GM13977 (cell line): Measurements from ENCODE around the gene KRT79.

ENCODE experiments used
- DNase-seq: peaks from one replicate; pipeline ENCODE4 v3.0.0; 2012; ENCODE audit warnings: low spot score
- in situ Hi-C: fragments of 300-500 bp; cut with MboI; formaldehyde crosslinking; loops from one replicate; pipeline ENCODE4 v1.12.0; 2022; ENCODE audit warnings: low sequenced_read_pairs, low pct_unique_long_range_greater_than_20kb, mixed read lengths, inconsistent platforms; ENCODE audit not compliant: unreplicated experiment
- TF ChIP-seq, protein P1 (sequence below): IDR thresholded peaks from 2 replicates; pipeline ENCODE4 v1.5.1; 2012; ENCODE audit warnings: mild to moderate bottlenecking, control low read depth; ENCODE audit not compliant: insufficient read depth; ENCODE audit errors: extremely low read depth, missing control alignments

Gene KRT79

DNA sequence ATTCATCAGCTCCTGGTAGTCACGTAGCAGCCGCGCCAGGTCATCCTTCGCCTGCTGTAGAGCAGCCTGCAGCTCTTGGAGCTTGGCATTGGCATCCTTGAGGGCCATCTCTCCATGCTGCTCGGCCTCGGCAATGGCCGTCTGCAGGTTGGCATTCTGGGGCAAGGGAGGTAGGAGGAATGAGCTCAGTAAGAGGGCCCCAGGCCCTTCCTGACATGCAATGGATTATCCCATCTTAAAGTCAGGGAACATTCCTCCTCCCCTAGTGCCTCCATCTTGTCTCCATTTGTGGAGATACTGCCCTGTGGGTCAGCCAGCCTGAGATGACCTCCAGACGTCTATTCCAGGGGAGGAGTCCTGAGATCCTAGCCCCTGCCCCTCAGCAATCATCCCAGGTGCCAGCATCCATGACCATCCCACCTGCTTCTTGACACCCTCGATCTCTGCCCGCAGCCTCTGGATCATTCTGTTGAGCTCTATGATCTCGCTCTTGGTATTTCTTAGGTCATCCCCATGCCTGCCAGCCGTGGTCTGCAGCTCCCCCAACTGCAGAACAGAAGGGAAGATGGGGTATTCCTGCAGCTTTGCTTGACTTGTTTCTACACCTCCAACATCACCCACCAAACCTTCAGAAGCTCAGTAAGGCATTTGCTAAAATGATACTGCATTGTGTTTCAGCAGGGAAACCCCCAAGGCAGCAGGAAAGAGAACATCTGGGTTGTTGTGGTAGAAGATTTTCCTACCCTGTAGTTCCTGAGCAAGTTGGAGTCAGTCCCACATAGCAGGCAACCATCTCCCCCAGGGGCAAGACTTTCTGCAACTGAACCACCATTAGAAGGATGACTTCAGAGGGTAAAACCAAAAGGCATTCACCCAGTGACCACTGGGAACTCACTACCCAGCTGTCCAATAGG lies 42.6 kb downstream of the KRT79 start:
- TF ChIP-seq, protein P1, sequence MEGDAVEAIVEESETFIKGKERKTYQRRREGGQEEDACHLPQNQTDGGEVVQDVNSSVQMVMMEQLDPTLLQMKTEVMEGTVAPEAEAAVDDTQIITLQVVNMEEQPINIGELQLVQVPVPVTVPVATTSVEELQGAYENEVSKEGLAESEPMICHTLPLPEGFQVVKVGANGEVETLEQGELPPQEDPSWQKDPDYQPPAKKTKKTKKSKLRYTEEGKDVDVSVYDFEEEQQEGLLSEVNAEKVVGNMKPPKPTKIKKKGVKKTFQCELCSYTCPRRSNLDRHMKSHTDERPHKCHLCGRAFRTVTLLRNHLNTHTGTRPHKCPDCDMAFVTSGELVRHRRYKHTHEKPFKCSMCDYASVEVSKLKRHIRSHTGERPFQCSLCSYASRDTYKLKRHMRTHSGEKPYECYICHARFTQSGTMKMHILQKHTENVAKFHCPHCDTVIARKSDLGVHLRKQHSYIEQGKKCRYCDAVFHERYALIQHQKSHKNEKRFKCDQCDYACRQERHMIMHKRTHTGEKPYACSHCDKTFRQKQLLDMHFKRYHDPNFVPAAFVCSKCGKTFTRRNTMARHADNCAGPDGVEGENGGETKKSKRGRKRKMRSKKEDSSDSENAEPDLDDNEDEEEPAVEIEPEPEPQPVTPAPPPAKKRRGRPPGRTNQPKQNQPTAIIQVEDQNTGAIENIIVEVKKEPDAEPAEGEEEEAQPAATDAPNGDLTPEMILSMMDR = no peak
- DNase-seq = no peak
- in situ Hi-C loops = no loop called here

DNA sequence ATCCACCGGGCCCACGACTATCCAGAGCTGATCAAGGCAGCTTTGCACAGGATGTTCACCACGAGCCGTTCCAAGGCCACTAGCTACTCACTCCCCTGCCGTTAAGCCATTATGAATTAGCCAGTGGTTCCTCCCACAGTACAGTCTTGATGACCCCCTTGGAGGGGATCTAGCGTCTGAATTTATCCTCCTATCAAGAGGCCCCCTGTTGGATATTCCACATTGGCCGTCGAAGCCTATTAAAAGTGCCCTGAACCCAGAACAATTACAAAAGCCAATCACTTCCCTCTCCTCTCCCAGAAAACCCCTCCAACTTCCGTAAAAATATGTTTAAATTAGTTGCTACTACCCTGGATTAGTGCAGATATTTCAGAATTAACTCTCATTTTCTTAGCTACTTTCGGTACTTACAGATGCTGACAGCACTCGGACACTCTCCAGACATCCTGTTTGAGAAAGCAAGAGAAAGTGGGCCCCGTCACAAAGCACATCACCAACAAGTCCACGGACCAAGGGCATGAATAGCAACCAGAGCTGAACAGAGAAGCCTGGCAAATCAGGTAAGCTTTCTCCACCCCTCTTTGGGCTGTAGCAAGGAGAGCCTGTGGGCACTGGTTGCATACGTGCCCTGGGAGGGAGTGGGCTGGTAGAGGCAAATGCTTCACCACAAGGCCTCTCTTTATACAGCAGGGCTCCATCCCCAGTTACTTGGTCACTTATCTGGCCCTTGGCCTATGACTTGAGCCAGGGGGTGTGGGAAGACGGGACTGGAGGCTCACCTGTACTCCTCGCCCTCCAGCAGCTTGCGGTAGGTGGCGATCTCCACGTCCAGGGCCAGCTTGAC lies 43.5 kb downstream of the KRT79 start:
- TF ChIP-seq, protein P1 = no peak
- DNase-seq = no peak
- in situ Hi-C loops = no loop called here

DNA sequence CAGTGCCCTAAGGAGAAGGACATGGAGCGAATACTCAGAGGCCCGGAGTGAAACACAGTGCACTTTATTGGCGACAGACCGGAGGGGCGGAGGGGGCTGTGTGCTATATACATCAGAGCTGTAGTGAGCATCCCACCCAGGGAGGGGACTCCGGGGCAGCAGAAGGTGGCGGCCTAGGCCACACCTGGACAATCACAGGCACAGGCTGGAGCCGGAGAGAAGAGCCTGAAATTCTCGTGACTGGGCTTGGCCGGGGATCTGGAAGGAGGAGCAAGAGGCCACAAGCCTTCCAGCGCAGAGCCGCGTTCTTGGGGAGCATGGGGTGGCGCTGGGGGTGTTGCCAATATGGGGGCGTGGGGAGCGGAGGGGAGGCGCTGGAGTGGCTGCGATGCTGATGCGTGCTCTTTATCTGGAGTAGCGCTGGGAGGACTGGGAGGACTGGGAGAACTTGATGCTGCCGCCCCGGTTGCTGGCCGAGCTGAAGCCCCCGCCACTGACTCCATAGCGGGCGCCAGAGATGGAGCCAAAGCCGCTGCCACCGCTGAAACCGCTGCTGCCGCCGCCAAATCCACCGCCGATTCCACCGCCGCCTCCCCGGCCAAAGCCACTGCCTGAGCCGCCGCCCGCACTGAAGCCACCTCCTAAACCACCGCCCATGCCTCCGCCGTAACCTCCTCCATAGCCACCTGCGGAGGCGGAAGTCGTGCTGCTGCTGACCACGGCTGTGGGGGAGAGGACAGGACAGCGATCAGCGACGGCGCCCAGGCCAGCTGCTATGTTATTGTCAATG lies 44.3 kb downstream of the KRT79 start:
- in situ Hi-C loops = no loop called here
- no peak for DNase-seq
- TF ChIP-seq, protein P1 = no peak

DNA sequence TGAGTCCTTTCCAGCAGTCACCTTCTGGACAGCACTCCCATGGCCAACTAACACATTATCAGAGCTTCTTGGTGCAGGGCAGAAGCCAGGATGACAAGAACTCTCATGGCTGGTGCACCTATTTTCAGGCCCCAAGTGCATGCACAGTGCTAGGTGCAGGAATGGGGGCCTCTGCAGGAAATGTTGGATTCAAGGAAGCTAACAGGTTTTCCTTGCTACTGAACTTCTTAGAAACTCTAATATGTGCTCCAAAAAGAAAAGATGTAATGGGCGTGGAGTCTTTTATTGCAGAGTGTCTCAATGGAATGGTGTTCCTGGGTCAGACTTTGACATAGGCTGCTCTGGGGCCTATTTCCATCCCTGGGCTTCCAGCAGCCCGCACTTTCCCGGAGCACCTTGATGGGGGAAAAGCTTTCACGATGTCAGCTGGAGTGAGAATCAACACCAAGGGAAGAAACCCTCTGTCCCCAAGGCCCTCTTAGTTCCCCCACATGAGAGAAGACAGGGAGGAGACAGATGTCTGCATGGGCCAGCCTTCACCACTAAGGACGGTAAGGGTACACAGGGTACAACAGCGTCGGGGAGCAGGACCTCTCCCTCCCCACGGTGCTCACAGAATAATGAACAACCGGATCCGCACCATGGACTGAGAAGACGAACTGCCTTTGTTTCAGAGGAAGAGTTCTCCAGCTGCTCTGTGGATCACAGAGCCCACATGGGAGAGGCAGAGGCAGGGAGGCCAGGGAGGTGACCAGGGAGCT lies 45.1 kb downstream of the KRT79 start:
- TF ChIP-seq, protein P1 = no peak
- no peak for DNase-seq
- in situ Hi-C loops = no loop called here

DNA sequence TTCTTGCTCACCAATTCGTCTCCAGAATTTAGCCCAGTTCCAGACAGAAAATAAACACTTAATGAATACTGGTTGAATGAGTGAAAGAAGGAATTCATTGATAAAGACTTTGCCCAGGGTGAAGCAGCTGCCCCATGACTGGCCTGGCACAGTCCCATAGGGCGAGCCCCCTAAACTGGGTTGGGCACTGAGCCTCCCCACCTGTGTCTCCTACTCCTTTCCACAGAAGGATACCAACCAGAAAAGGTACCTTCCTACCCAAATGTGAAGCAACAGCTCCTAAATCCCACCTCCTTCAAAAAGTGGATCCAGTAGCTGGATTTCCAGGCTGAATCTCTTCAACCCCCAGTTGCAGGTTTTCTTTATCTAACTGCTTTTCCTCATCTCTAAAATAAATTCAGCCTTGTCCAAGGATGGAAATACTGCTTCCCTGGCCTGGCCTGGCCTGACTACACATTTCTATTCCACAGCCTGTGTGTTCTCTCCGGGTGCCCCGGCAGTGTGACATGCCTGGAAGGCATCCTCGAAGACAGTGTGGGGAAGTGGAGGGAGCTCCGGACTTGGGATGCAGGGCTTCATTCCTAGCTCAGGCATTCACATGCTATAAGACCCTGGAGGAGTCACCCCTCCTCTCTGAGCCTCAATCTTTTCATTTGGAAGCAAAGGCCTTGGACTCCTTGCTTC lies 45.8 kb downstream of the KRT79 start:
- in situ Hi-C loops = no loop called here
- no peak for DNase-seq
- TF ChIP-seq, protein P1 = no peak
